Thyroid gland (tissue), 4 donors: ENCODE results near the gene CCDC85B.

Experiments
- CTCF ChIP-seq, 6 experiments: fragments of 200-600 bp in 3 of 6; fragments of 450-650 bp in 3 of 6; sonication (generic) in 3 of 6; IDR thresholded peaks; one replicate each; pipeline ENCODE4 v1.5.1; 2016 to 2019; ENCODE audit warnings: antibody characterized with exemption in 6 of 6, mild to moderate bottlenecking in 2 of 6, inconsistent platforms in 1 of 6, moderate library complexity in 1 of 6
- POLR2A ChIP-seq, 2 donors: fragments of 450-650 bp; IDR thresholded peaks; one replicate each; pipeline ENCODE4 v1.6.1; 2017; ENCODE audit warnings: antibody characterized with exemption in 2 of 2, mild to moderate bottlenecking in 2 of 2, moderate library complexity in 1 of 2

GRCh38 chr11:65919141-65919572 lies 28.7 kb downstream of the CCDC85B start, which contains the start of gene DRAP1:
- peak in 2 of 6 experiments; percentile 5 to 35 for TF ChIP-seq CTCF (IDR thresholded peaks at IDR 0.05)
- peak; percentile 52 to 80 for TF ChIP-seq POLR2A (IDR thresholded peaks at IDR 0.05)
